Stimulated activated CD4-positive, alpha-beta T cell treated with anti-CD3 and anti-CD28 coated beads, Interleukin-15, amount 100 ng/mL, for 1 hour (primary cell): ENCODE results near the gene WEE2.
"Not testable (repeated sequence)": the region's sequence is repeated elsewhere in the genome, so short reads cannot be mapped to it uniquely, and the experiment has no call there.

ENCODE experiments used
- DNase-seq, 2 donors: peaks; one replicate each; pipeline ENCODE4 v3.0.0-alpha.2; 2020; ENCODE audit warnings: low read depth in 1 of 2, low spot score in 1 of 2

WEE2 gene

DNA sequence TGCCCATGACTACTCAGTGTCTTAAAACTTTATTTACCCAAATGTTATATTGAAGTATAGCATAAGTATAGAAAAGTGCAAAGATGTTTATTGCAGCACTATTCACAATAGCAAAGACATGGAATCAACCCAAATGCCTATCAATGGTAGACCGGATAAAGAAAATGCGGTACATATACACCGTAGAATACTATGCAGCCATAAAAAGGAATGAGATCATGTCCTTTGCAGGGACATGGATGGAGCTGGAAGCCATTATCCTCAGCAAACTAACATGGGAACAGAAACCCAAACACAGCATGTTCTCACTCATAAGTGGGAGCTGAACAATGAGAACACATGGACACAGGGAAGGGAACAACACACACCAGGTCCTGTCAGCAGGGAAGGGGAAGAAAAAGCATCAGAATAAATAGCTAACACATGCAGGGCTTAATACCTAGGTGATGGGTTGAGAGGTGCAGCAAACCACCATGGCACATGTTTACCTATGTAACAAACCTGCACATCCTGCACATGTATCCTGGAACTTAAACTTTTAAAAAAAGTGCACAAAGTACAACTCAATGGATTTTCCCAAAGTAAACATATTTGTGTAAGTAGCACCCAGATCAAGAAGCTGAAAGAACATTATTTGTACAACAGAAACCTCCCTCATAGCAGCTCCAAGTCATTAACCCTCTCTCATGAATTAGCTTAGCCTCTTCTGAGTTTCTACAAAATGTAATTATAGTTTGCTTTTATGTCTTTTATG lies 18.9 kb upstream of the WEE2 start:
- not testable (repeated sequence) for DNase-seq

DNA sequence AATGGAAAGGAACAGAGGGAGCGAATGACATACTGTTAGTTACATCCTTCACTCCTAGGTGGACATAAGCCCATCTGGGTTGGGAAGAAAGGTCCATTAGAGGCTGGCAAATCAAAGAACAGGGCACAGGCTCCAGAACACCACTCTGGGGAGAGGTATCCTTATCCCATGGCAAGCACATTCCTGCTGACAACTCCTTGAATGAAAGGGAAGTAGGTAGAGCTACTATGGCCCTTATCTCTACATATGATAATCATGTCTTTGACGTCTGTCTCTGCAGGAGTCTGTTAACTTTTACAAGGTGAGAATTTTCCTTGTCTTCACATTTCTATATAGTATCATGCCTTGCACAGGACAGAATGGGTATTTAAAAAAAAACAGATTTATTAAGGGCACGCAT lies 16.6 kb upstream of the WEE2 start:
- no peak for DNase-seq

DNA sequence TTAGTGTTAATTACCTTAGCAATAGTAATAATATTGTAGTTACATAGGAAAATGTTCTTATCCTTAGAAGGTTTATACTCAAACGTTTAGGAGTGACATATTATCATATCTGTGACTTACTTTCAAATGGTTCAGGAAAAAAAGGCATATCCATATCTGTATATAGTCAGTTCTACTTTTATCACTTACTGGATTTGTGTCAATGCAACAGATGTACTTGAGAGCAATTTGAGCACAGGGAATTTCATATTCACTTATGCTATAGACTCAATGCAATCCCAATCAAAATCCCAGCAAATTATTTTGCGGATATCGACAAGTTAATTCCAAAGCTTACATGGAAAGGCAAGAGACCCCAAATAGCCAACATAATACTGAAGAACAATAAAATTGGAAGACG lies 16.2 kb upstream of the WEE2 start:
- DNase-seq, result no peak

DNA sequence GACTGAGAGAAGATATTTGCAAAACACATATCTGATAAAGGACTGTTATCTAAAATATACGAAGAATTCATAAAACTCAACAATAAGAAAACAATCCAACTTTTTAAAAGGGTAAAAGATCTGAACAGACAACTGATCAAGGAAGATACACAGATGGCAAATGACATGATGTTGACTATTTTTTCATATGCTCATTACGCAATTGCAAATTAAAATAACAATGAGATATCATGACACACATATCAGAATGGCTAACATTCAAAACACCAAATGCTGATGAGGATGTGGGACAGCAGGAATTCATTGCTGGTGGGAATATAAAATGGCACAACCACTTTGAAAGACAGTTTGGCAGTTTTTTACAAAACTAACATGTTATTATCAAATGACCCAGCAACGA lies 15.1 kb upstream of the WEE2 start:
- DNase-seq, result no peak

DNA sequence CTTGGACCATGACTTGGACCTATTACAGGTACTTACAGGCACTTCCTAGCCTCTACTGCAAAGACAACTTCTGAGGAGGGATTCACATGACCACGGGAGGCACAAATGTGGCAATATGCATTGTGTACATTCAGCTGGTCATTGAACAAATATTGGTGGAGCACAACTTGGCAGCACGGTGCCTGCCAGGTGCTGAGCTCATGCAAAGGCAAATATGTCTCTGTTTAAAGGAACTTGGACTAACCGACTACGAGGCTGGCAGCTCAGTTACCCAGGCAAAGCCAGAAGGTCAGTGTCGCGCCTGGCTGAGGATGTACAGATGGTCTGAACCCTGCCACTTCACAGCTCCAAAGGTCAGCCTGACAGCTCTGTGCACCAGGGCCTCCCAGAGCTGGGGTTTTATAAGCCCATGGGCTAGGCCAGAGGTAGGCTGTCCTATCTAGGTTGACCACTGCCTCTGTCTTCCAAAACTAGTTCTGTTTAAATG lies 12.3 kb upstream of the WEE2 start:
- DNase-seq, result no peak

DNA sequence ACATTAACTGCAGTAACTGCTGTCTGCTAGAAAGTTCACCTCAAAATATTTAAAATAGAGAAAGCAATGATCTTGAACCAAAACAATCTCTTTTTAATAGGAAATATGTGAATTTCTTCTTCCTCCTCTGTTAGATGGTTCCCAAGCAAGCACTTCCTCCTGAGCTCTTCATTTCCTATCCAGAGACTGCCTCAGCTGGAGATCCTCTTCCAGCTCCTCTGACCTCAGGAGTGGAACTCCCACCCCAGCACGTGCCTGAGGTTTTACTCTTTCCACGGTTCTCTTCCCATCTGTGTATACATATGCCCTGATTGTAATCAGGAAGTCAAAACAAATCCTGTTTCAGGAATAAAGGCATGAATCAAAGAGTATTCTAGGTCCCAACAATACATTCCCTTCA lies 11.8 kb upstream of the WEE2 start:
- DNase-seq, result no peak

DNA sequence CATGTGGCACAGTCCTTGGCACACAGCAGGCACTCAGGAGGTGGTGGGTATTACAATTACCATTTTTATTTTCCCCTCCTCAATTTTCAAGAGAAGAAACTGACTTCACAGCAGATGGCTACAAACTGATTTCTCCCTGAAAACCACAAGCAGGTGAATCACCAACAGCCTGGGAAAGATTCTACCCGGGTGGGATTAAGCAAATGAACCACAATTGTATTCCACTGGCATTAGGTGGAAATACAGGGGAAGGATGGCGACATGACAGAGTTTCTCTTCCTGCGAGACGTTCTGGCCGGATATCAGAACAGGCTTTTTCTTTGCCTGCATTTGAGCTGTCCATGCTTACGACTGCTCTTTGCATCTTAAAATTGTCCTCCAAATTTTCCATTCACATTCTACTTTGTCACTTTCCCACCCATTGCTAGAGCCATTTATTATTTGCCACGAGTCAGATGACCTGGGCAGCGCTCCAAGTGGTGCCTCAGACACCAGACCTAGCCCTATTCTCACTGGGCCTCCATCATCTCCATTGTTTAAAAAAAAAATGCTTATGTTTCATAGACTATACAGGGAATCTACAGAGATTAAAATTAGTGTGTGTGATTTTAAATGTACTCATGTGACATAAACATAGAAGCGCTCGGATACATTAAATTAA lies 10.8 kb upstream of the WEE2 start:
- no peak for DNase-seq

DNA sequence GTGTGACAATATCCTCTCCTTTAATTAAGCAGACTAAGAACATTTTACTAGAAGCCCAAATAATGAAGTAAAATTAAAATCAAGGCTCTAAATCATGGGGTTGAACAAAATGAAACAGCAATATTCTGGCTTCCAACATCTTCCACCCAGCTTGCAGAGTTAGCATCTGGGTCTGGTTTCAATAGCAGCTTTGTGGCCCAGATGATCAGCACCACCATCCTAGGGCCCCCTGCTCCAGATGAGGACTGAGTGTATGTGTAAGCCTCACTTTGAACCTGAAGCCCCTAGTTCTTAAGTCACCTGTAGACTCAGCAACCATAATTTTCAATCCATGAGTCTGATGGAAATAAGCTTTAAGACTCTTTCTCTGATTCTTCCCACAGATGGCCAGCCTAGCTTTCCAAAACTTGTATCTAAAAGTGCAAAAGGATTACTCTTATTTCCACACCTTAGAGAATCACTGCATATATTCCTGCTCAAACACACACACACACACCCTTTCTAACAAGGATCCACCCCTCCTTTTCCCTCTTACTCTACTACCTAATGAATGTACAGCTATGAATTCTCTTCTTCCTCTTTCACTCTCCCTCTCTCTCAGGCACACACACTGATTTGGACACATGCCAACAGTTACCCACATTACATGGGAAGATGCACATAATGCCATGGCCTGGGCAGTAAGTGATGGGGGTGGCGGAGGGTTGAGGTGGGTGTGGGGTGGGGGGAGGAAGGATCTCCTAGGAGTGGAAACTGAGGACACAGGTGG lies 9.7 kb upstream of the WEE2 start:
- DNase-seq, result no peak

DNA sequence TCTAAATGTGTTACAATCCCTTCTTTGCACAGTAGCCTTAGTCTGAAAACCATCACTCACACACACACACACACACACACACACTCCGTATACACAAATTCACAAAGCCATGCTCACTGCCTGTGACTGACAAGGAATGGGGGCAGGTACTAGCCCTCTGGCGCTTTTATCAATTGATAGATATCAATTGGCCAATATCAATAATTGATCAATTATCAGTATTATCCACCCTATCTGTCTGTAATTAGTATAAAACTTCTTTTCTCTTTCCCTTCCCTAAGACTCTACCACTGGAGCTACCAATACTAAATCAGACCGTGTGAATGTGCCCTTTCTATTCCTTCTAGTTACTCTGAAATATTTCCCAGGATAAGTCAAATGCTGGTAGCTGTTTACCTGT lies 8.3 kb upstream of the WEE2 start:
- no peak for DNase-seq

DNA sequence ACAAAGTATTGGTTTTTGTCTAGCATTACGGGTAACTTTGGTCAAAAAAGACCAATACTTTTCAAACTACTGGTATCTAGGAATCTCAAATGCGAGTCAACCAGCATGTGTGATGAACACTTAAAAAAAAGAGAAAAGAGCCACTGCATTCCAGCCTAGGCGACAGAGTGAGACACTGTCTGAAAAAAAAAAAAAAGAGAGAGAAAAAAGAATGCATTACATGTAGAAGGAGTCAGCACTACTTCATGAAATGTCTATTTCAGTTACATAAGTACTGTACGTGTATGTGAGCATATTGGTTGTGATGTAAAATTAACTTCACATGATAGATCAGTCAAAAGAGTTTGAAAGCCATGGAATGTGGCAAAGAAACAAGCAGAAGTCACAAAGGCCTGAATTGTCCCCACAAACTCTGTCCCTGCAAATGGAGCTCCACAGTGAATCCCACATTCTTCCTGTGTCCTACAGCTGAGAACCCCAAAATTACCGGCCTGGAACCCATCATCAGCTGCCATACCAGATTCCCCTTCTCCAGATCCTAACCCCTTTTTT lies 7.8 kb upstream of the WEE2 start:
- DNase-seq, result no peak

DNA sequence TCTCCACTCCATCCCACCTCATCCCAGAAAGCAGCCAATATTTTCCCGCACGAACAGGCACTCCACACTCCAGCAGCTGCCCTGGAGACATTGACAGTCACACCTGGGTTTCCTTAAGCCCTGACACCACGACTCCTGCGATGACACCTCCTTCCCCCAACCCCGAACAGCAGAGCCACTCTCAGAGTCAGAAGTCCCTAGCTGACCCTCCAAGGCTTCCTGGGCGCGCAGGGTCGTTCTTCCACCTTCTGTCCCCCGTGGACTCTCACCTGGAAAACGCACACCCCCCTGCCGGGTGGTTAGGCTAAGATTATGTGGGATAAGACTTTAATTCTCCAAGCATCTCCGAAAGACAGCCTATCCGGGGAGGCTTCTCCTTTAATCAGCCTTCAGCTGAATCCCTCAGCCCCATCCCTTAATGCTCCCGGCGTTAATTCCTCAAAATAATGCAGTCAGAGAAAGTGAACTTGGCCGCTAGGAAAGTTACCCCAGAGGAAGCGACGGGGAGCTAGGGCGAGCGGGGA lies 7.2 kb upstream of the WEE2 start:
- DNase-seq, result no peak

DNA sequence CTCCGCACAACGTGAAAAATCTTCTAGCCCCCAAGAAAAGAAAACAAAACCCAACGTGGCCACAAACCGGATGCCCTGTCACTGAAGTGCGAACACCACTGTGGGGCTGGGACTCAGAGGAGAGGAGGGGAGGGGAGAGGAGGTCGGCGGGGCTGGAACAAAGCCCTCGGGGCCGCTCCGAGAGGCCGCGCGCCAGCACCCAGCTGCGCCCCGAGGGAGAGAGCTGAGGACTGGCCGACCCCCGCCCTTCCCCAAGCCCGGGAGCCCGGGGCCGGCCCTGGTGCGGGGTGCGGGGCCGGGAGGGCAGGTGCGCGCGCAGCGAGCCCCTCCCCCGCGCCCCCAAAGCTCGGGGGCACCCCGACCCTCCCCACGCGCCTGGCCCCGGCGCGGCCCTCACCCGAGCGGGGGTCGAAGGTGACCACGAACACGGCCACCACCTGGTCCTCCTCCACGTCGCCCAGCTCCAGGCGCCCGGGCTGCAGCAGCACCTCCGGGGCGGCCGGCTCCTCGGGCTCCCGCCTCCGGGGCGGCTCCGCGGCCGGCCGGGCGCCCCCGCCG lies 6.6 kb upstream of the WEE2 start:
- peak; percentile 36 to 46 for DNase-seq

DNA sequence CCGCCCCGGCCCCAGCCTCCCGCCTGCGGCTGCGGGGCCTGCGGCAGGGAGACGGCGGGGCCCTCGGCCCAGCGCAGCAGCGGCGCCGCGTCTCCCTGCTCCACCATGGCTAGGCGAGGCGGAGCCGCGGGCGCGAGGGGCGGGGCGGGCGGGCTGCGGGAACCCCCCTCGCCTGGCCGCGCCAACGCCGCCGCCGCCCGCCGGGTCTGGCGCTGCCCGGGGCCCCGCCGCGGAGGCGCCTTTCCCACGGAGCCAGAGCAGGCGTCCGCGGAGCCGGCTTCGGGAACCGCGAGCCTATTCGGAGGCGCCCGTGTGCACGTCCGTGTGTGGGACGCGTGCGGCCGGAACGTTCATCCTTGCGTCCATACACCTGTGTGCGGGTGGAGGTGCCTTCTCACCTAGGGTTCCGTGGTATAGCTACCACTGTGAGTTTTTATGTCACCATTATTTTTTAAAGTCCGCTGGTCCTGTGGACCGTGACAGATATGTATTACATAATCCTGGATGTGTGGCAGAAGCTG lies 6.0 kb upstream of the WEE2 start, which contains the start of gene DENND11:
Gene DENND11 (minus strand): TSS at position 120 of the 521 bp plus-strand sequence. CDS start 13 bp downstream, at position 107.
- DNase-seq, result peak; percentile 21 to 45

DNA sequence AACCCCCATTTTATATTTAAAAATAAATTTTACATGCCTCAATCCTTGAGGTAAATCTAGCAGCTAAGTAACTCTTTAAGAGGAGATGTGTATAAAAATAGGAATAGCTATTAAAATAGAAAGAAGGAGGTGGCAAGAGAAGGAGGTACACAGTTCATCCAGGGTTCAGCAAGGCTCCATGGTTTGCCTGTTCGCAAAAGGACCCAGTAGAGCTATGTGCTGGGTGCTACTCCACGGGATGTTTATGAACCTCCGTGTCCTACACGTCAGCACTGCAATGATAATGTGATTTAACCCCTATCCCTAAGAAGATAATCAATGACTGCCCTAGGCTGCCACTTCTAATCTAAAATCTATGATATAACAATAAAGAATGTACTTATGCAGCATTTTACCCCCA lies 5.3 kb upstream of the WEE2 start:
- DNase-seq, result no peak

DNA sequence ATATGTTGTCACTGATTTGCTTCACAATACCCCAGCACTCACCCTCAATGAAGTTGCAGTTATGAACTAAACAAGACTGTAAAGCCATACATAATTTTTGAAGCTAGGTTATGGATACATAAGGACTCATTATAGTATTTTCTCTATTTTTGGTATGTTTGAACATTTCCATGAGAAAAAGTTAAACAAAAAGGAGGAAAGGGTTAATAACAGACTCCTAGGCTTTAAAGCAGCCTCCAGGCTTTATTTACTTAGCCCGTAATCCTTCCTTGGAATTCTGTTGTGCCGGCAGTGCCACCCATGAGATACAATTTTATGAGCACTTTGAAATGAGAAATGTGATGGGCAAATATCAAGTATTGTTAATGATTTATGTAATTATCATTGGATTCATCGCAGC lies 4.0 kb upstream of the WEE2 start:
- no peak for DNase-seq

DNA sequence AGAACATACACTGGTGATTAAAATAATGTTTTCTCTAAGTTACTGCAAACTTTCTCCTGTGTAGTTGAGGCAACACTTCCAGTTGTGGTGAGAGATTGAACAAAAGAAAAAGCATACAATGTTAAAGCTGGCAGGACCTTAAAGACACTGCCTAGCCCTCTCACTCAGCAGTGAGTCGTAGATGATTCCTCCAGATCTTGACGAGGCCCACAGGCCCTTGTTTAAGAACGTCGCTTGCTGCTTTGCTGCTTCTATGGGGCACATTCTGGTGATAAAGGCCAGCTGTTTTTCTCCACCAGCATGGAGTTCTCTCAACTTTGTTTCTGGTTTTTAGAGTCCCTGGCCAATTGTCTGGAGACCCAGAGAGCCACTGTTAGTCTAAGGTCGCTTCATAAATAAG lies 3.4 kb upstream of the WEE2 start:
- no peak for DNase-seq

DNA sequence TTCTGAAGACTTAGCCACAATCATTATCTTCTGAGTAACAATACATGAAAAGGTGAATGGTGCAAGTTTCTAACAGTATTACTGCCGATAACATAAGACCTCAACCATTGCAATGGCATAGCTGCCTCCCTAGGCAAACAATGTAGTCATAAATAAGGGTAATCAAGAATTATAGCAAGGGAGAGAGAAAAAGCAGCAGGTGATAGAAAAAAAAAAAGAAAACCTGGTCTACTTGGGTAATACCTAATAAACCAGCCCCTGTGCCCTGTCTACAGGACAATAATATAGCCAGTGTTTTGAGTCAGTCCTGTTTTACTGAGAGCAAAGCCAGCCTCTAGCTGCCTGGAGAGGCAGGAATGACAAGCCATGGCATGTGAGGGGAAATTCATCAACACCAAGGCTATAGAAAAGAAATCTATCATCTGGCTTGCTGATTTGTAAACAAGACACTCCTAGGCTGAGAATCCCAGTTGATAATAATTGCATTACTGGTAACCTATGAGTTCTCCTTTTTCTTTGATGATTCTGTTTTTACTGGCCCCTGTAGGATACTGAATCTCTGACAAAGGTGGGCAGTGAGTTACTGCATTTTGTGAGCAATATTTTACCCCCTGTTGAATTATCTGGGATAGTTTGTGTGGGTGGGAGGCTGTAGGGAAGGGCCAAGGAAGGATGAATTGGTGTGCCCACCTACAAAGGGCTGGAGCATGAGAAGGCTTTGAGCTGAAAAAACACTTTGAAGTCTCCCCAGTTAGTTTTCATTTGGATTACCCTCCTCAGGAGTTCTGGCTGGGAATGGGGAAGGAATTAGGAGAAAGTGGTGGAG lies 1.7 kb upstream of the WEE2 start:
- DNase-seq, result no peak

DNA sequence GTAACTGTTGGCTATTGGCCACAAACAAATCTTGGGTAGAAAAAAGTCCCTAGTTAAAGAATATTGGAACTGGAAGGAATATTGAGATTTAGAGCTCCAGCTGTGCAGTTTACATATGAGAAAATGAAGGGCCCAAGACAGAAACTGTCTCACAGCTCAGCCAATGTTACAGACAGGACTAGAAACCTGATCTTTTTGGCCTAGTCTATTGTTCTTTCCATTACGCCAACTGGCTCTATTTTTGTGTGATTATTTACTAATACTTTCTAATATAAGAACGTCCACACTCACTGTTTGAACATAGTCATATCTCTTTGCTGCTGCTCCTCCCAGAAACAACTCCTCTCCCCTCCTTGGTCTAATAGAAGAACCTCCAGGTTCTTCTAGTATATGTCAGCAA lies 1.2 kb downstream of the WEE2 start:
- DNase-seq, result no peak

DNA sequence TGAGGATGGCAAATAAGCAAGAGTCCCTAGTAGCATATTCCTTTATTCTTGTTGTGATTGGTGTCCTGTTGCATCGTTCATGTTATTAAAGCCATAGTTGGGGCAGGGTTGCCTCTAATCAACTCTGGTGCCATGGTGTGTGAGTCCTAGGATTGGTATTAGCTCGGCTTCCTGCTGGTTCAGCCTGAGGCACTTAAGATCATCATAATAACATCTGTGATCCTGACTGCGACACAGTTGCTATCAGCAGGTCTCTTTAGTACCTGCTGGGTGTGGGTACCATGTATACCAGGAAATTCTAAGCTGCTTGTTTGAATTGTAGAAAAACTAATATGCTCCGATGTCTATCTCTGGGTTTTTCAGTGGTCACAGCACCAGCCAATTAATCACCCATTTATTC lies 1.6 kb downstream of the WEE2 start:
- no peak for DNase-seq

DNA sequence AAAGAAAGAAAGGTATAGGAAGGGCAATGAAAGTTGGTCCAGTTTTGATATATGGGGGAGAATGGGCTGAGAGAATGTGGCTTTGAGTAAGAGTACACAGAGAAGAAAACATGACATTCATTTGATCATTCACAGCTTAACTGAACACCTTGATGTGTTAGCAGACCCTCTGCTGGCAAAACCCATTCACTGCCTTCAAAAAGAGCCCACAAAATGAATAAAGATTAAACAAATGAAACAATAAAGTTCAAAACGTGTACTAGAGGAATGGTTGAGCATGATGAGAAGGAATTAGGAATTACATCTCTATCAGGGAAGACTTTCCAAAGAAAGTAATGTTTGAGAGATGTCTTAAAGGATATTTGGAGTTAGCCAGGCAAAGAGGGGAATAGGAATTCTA lies 2.1 kb downstream of the WEE2 start:
- no peak for DNase-seq
